Aorta (tissue), 5 donors: Measurements from ENCODE around the gene SPECC1. TPM values are rescaled to one million over a fixed set of nuclear protein-coding genes. Genes with fewer than 3 reads are reported as not detected.

Experiments
- ATAC-seq: fragments of 200-7000 bp; cut with Tn5 transposase; one replicate; pipeline ENCODE4 v1.9.1; 2022; ENCODE audit warnings: moderate library complexity; ENCODE audit not compliant: low FRiP score
- DNase-seq, 2 donors: peaks; one replicate each; pipeline ENCODE4 v3.0.0-alpha.2; 2020
- H3K27ac ChIP-seq, 2 donors: one replicate each; pipeline ENCODE4 v1.5.1; 2013; ENCODE audit warnings: low read length in 2 of 2, mild to moderate bottlenecking in 2 of 2, moderate library complexity in 2 of 2, control low read depth in 1 of 2, inconsistent platforms in 1 of 2, low read depth in 1 of 2
- H3K27me3 ChIP-seq, 2 donors: one replicate each; pipeline ENCODE4 v1.6.1; 2013; ENCODE audit warnings: control low read depth in 1 of 2, low read length in 1 of 2, mild to moderate bottlenecking in 1 of 2, moderate library complexity in 1 of 2; ENCODE audit not compliant: insufficient read depth in 2 of 2, control insufficient read depth in 1 of 2
- H3K36me3 ChIP-seq, 2 donors: one replicate each; pipeline ENCODE4 v1.6.1; 2013; ENCODE audit warnings: control low read depth in 1 of 2, low read length in 1 of 2, mild to moderate bottlenecking in 1 of 2; ENCODE audit not compliant: insufficient read depth in 2 of 2, control insufficient read depth in 1 of 2
- H3K4me1 ChIP-seq, 2 donors: one replicate each; pipeline ENCODE4 v1.6.1; 2013; ENCODE audit warnings: low read length in 2 of 2, control low read depth in 1 of 2, mild to moderate bottlenecking in 1 of 2, moderate library complexity in 1 of 2; ENCODE audit not compliant: insufficient read depth in 2 of 2, control insufficient read depth in 1 of 2
- H3K4me3 ChIP-seq, 2 donors: one replicate each; pipeline ENCODE4 v1.5.1; 2013; ENCODE audit warnings: low read length in 2 of 2, control low read depth in 1 of 2, mild to moderate bottlenecking in 1 of 2
- H3K9me3 ChIP-seq: one replicate; pipeline ENCODE4 v1.6.1; 2013; ENCODE audit warnings: mild to moderate bottlenecking, low read length; ENCODE audit not compliant: control insufficient read depth
- WGBS, 2 donors: extraction: QIAGEN DNeasy Blood & Tissue Kit; methylation state at CpG; one replicate each; pipeline ENCODE4 v1.1.7; 2013; 5-methylcytosine and 5-hydroxymethylcytosine counted together
- intact Hi-C, 2 donors: fragments of 100-400 bp; cut with DNase I; formaldehyde crosslinking; loops; one replicate each; pipeline versions ENCODE4 v1.14.2 to v1.15.0; 2022
- polyA plus RNA-seq, 2 donors: library from polyadenylated mRNA; stranded (reverse); fragments of 200-250 nt; gene quantifications; one replicate each; pipeline ENCODE4 v1.2.3, GENCODE V29; 2013
- total RNA-seq, 2 donors: library from RNA; stranded (reverse); fragmentation: NEBNext Ultra II Directional; extraction: Animal tissue kit (Norgen Biotek cat#: 25700); gene quantifications; one replicate each; pipeline ENCODE4 v1.2.1, GENCODE V29; 2021
- donor health status: healthy with polysubstance abuse.
- donor health status: Bipolar disorder and iron deficiency.
- donor health status: DM: no; HTN: no; CAD: no.
- donor health status: DM: no; HTN: no; CAD: no.
- donor health status: DM: yes; HTN: yes; CAD: no.

Gene SPECC1
- total and polyA plus RNA-seq, 4 donors, result 37.4 to 68.8 (median 50.3) TPM

DNA sequence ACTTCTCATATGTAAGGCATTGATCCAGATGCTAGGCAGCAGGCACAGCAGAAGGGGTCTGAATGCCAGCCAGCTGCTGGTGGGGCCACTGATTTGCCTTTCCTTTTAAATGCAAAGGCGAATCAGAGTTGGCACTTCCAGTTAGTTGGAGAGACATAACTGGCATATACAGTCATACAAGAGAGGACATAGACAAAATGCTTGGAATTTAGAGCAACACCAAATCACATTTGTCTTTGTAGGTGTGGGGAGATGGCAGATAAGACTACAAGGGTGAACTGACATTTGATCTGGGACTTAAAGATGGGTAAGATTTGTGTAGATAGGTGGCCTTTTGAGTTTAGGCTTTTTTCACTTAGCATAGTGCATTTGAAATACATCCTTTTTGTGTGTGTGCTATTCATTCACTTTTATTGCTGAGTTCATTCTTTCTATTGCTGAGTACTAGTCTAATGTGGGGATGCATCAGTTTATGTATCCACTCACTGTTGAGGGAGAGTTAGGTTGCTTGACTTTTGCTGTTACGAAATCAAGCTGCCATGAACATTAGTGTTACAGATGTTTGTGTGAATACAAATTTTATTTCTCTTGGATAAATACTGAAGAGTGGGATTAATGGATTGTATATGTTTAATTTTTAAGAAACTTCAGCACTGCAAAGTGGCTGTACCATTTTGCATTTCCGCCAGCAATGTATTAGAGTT lies 74.1 kb downstream of the SPECC1 start:
- Histone ChIP-seq H3K4me1 (peaks cover 0 to 4% of the 10 kb centered on the region in 2 donors), H3K4me3 (no peak overlapping the region), H3K27ac (no peak overlapping the region), H3K27me3 (no peaks in the 10 kb centered on the region), H3K36me3 (no peaks in the 10 kb centered on the region), H3K9me3 (no peaks in the 10 kb centered on the region)
- intact Hi-C loops, result no loop called here
- DNase-seq (no peak), ATAC-seq (no peak)
- 86 to 90% methylated on average over 3 of the region's 3 CpGs for WGBS, 2 donors

DNA sequence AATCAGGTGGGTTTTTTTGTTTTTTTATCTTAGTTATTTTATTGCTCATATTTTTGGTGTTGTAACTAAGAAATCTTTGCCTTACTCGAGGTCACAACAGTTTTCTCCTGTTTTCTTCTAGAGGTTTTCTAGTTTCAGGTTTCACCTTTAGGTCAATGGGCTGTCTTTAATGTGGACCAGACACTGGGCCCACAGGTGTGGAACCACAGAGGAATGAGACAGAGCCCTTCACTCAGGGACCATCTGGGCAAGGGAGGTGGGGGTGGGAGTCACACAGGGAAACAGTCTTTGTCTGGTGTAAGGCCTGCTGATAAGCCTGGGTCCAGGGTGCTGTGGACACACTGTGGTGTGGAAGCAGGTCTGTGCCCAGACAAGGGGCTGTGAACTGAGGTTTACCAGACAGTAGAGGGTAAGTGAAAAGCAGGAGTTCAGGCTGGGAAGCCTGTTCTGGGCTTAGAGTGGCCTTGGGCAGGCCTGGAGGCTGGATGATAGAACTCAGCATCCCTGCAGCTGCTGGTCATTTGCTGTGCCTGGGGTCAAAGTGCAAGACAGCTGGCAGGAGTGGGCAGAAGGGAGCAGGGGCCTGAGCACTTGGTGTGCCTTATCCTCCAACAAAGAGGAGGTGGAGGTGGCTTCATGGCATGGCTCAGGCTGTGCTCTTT lies 75.6 kb downstream of the SPECC1 start:
- no peaks in the 10 kb centered on the region for H3K27me3 ChIP-seq
- H3K9me3 ChIP-seq, result no peaks in the 10 kb centered on the region
- 84 to 89% methylated on average over 1 of the region's 1 CpG for WGBS, 2 donors
- no peak for DNase-seq
- ATAC-seq, result no peak
- intact Hi-C loops, result no loop called here
- peaks cover 0 to 4% of the 10 kb centered on the region in 2 donors for H3K4me1 ChIP-seq
- H3K4me3 ChIP-seq, result no peak overlapping the region
- peak overlapping the region in 1 of 2 donors; percentile 79 for H3K27ac ChIP-seq
- H3K36me3 ChIP-seq, result no peaks in the 10 kb centered on the region

DNA sequence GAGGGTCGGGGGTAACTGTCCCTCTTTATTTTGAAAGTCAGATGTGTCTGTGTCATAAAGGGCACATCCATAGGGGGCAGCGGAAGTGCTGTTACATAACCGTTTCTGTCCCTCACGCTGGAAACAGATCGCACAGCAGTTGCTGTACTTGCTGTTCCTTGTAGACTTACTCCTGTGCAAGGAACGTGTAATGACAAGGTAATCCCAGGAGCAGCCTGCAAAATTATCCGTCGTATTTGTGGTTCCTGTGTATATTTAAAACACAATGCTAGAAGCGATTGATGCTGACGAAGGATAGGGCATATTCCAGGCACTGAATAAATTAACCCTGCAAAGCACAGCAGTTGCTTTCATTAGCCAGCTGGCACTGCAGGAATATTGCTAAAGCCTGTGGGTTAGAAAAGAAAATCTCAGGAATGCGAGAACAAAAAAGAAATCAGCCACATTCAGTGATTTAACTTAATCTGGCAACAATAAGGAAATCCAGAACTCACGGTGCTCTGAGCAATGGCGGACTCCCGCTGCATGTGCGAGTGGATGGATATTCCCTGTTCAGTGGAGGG lies 76.2 kb downstream of the SPECC1 start:
- Histone ChIP-seq H3K4me3 (no peak overlapping the region), H3K27ac (peak overlapping the region in 1 of 2 donors; percentile 79), H3K27me3 (no peaks in the 10 kb centered on the region), H3K9me3 (no peaks in the 10 kb centered on the region), H3K4me1 (peaks cover 0 to 4% of the 10 kb centered on the region in 2 donors), H3K36me3 (no peaks in the 10 kb centered on the region)
- no peak for ATAC-seq
- 42 to 44% methylated on average over 15 of the region's 15 CpGs for WGBS, 2 donors
- no peak for DNase-seq
- intact Hi-C loops, result no loop called here

DNA sequence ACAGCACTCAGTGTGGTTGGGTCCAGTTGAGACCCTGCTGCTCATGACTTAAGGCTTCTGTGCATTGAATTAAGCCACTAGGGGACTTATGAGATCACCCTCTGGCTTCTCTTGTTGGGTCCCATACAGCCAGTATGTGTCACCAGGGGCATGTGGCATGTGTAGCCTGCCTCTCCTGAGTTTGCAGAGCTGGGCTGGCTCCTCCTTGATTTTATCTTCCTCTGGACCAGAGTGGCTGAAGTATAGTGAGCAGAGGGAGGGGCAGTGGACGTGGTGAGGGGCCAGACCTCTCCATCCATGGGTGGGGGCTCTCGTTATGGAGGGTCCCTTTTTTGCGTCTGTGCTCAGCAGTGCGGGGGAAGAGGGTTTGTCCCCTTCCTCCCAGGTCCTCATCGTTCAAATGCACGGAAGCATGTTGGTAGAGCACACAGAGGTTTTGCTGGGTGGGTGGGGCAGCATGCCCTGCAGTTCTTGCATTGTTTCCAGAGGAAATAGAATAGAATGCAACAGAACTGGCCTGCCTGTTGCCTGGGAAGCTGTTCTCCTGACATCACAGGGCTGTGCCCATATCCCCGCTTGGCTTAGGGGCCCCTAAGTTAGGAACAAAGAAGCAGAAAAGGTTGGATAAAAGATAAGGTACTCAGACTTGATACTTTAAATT lies 77.4 kb downstream of the SPECC1 start:
- Histone ChIP-seq H3K4me1 (peaks cover 0 to 9% of the 10 kb centered on the region in 2 donors), H3K27me3 (no peaks in the 10 kb centered on the region), H3K4me3 (no peak overlapping the region), H3K27ac (peak overlapping the region in 1 of 2 donors; percentile 75), H3K9me3 (no peaks in the 10 kb centered on the region), H3K36me3 (no peaks in the 10 kb centered on the region)
- intact Hi-C loops, result no loop called here
- 55 to 63% methylated on average over 7 of the region's 7 CpGs for WGBS, 2 donors
- DNase-seq (no peak), ATAC-seq (peak; percentile 42)

DNA sequence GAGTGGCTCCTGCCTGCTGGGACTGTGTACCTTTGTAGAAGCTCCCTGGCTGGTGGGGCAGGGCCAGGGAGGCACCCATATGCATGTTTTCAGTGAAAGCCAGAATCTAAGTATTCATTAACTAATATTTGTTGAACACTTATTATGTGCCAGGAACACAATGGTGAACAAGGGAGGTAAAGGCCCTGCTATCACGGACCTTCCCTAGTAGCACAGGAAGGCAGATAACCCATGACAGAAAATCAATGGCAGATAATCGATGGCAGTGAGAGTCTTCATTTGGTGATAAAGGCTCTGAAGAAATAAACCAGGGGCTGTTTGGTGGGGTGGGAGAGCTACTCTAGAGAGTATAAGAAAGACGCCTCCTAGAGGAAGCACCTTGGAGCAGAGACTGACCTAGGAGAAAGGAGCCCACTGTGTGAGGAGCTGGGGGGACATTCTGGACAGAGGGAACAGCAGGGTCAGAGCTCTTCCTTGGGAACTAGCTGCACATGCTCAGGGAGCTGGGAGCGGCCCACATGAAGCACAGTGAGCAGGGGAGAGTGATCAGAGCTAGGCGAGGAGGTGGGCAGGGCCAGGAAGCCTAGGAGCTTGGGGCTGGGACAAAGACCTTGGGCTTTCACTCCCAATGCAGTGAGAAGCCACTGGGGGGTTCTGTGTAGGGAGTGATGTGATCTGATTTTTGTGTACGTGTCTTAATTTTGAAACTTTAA lies 78.5 kb downstream of the SPECC1 start:
- ATAC-seq, result no peak
- Histone ChIP-seq H3K36me3 (no peaks in the 10 kb centered on the region), H3K4me1 (peaks cover under 1 to 11% of the 10 kb centered on the region in 2 donors), H3K4me3 (no peak overlapping the region), H3K27me3 (no peaks in the 10 kb centered on the region), H3K27ac (peak overlapping the region in 1 of 2 donors; percentile 36), H3K9me3 (no peaks in the 10 kb centered on the region)
- intact Hi-C loops, result no loop called here
- DNase-seq, result no peak
- WGBS, 2 donors, result 86 to 92% methylated on average over 6 of the region's 6 CpGs

DNA sequence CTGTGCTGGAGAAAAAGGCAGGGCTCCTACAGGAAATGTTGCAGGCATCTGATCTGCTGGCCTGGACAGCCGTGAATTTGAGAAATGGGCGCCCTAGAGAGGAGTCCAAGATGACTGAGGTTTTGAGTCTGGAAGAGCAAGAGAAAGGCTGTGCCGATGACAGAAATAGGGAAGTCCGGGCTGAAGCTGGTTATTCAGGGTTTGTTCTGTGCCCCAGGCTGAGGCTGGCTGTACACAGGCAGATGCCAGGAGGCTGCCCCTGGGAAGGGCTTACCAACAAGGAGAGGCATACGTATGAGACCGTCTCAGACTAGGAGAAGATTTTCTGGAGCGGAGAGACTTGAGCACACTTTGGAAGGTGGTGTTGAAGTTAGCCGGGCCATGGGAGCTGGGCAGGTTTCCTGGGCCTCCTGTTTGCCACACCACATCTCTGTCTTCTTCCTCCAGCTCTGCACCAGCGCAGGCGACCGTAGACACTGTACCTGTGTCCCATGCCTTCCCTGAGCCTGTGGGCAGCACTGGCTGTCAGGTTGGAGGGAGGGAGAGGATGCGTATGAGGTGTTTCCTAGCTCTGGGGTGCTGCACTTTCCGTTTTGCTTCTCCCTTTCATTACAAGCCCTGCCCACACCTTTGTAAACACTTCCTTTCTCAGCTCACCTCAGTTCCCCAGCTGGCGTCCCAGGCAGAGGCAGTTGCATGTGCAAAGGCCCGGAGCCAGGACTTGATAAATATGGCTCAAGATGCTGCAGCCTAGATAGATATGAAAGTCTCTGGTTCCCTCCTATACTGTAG lies 80.8 kb downstream of the SPECC1 start:
- H3K9me3 ChIP-seq, result no peaks in the 10 kb centered on the region
- H3K4me3 ChIP-seq, result no peak overlapping the region
- peaks cover 1 to 18% of the 10 kb centered on the region in 2 donors for H3K4me1 ChIP-seq
- DNase-seq, result no peak
- peak overlapping the region in 1 of 2 donors; percentile 68 for H3K27ac ChIP-seq
- no peaks in the 10 kb centered on the region for H3K36me3 ChIP-seq
- ATAC-seq, result no peak
- WGBS, 2 donors, result 90 to 93% methylated on average over 15 of the region's 15 CpGs
- intact Hi-C loops, result no loop called here
- H3K27me3 ChIP-seq, result no peaks in the 10 kb centered on the region

DNA sequence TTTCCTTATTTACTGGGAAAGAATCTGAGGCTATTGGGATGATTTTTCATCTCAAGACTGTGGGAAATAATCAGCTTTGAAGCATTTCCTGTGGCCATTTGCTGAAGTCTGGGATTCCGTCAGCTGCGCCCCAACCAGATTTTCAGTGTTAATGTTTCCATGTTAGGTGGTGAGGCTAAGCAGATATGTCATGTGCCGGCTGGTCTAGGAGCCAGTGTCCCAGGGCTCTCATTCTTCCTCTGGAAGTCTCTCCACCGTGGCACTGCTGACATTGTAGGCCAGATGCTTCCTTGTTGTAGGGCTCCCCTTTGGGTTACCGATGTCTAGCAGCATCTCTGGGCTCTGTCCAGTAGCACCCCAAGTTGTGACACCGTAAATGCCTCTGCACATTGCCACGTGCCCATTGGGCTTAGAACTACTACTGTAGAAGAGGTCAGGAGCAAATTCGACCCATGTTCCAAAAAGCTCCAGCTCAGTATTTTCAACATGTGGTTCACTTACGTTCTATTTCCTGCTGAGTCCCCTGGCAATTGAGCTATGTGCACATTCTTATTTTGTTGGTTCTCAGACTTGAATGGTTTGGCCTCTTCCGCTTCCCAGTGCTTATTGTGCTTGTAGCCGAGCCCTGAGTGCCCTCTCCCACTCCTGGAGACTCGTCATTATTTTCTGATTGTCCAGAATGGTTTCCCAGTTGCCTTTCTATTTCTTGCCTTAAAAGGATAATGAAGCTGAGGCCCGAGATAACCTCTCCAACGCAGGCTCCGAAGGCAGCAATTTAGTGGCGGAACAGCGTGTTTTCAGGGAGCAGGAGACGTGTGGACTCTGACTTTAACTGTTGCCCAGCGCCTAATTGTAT lies 82.2 kb downstream of the SPECC1 start:
- DNase-seq (peak in 1 of 2 donors; percentile 77), ATAC-seq (peak; percentile 83)
- H3K9me3 ChIP-seq, result no peaks in the 10 kb centered on the region
- intact Hi-C loops, result no loop called here
- no peak overlapping the region for H3K4me3 ChIP-seq
- H3K36me3 ChIP-seq, result no peaks in the 10 kb centered on the region
- H3K27me3 ChIP-seq, result no peaks in the 10 kb centered on the region
- WGBS, 2 donors, result 12 to 14% methylated on average over 19 of the region's 19 CpGs
- peaks cover 1 to 18% of the 10 kb centered on the region in 2 donors for H3K4me1 ChIP-seq
- H3K27ac ChIP-seq, result peak overlapping the region; percentile 95 to 96
